Measurements from ENCODE around the gene CDKAL1.
A peak's percentile ranks its signal among the peaks of the same experiment; 100 is the strongest.

Gene CDKAL1

GRCh38 chr6:20563377-20563776 is 29.1 kb downstream of the CDKAL1 start:
- TF ChIP-seq CTCF (conservative IDR thresholded peaks at IDR 0.05) = no peak

DNA sequence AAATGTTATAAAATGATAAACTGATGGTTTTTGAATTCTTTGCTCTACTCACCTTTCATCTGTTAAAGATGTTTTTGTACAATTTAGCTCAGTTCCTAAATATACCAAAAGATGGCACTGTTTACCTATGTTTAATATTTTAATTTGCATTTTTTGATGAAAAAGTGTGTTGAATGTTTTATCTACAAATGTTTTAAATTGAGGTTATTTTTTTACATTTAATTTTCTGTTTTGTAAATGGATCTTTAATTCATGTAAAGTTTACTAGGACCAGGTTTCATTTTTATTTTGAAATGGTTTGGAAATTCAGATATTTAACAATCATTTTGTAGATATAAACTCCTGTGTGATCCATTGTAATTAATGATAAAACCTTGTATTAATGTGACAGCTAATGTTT is 30.0 kb downstream of the CDKAL1 start:
- H3K27ac ChIP-seq = peak overlapping the region; percentile 19; the same call in 1 of the 2 replicates
- TF ChIP-seq CTCF (conservative IDR thresholded peaks at IDR 0.05) = no peak

More at GRCh38 chr6:20563377-20563776, 29.1 kb downstream of the CDKAL1 start:
- H3K27ac ChIP-seq = no peak overlapping the region

GRCh38 chr6:20564777-20565176 is 30.5 kb downstream of the CDKAL1 start:
- H3K27ac ChIP-seq = peak overlapping the region; percentile 19; the same call in 1 of the 2 replicates
- no peak for TF ChIP-seq CTCF (conservative IDR thresholded peaks at IDR 0.05)

DNA sequence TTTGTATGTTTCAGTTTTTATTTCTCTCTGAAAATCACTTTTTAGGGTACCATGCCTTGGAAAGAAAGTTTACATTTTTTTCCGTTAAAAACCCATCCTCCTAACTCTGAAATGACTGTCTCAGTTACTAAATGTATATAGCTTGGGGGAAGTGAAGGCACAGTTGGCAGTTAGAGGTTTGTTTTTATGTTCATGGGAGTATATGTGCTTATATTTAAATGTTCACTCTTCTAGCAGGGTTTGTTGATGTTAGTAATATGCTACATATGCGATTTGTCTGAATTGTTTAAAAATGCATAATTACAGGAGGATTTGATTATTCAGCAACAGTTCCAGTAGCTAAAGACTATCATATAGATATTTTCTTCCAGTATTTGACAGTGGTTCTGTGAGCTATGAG is 31.1 kb downstream of the CDKAL1 start:
- no peak overlapping the region; the same call in 1 of the 2 replicates for H3K27ac ChIP-seq
- no peak for TF ChIP-seq CTCF (conservative IDR thresholded peaks at IDR 0.05)

DNA sequence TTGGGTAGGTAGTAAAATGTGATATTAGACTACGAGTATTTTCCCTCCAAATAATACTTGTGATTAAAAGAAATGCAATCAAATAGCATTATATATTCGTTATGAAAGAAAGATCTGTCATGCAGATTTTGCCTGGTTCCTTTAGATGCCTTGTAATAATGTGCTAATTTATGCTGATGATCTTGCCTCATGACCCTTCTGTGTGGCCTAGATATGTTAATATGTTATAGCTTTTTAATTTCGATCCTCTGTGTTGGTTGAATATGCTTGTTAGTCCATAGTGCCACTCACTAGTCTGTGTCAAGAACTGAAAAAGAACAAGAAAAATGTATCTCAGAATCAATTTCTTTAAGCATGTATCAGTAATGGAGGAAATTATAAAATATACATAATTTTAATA is 31.9 kb downstream of the CDKAL1 start:
- no peak overlapping the region for H3K27ac ChIP-seq
- TF ChIP-seq CTCF (conservative IDR thresholded peaks at IDR 0.05) = no peak

GRCh38 chr6:20569000-20569610 is 34.8 kb downstream of the CDKAL1 start:
- no peak for TF ChIP-seq CTCF (conservative IDR thresholded peaks at IDR 0.05)
- no peak overlapping the region for H3K27ac ChIP-seq

- no peak for TF ChIP-seq CTCF (conservative IDR thresholded peaks at IDR 0.05)
- H3K27ac ChIP-seq = no peak overlapping the region
These were observed 37.0 kb downstream of the CDKAL1 start for GRCh38 chr6:20571261-20571660.
